H1 (cell line): ENCODE results near the gene TTC8. TPM values are rescaled to one million over a fixed set of nuclear protein-coding genes. Genes with fewer than 3 reads are reported as not detected.

ENCODE experiments used
- CTCF ChIA-PET: fragments of 300-600 bp; sonication (Branson Sonifier 250); formaldehyde crosslinking; loops from one replicate; lab custom pipeline; 2021; ENCODE audit not compliant: partially characterized antibody; lab: Charles Lee
- POLR2A ChIA-PET: fragments of 300-600 bp; sonication (Branson Sonifier 250); formaldehyde crosslinking; loops from one replicate; lab custom pipeline; 2021; ENCODE audit warnings: inconsistent platforms; ENCODE audit not compliant: partially characterized antibody; lab: Charles Lee
- DNase-seq, 2 experiments: peaks; one replicate each; pipeline versions ENCODE4 v3.0.0 to v3.0.0-alpha.2; 2010 to 2022; ENCODE audit warnings: low spot score in 2 of 2, low read depth in 1 of 2, mixed read lengths in 1 of 2
- FAIRE-seq: peaks from 2 replicates; lab custom pipeline; 2011; peaks lifted over from hg19 to GRCh38; lab: Jason Lieb, UNC
- H2AFZ ChIP-seq: 2 replicates; pipeline ENCODE4 v1.8.1; 2012; ENCODE audit warnings: low read length, inconsistent platforms
- H2AK5ac ChIP-seq: 2 replicates; pipeline ENCODE4 v1.6.1; 2013; ENCODE audit warnings: low read depth, low read length
- H2BK120ac ChIP-seq: replicated peaks from 2 replicates; pipeline ENCODE3; 2013; ENCODE audit warnings: low read depth, low read length, inconsistent platforms
- H2BK12ac ChIP-seq: 2 replicates; pipeline ENCODE4 v1.6.1; 2013; ENCODE audit warnings: low read depth, low read length
- H2BK15ac ChIP-seq: 2 replicates; pipeline ENCODE4 v1.6.1; 2013; ENCODE audit warnings: low read length
- H2BK20ac ChIP-seq: 2 replicates; pipeline ENCODE4 v1.6.1; 2013; ENCODE audit warnings: low read length
- H2BK5ac ChIP-seq: 2 replicates; pipeline ENCODE4 v1.6.1; 2013; ENCODE audit warnings: low read depth, low read length
- H3K14ac ChIP-seq: 2 replicates; pipeline ENCODE4 v1.6.1; 2013; ENCODE audit warnings: inconsistent platforms; ENCODE audit not compliant: insufficient read length
- H3K18ac ChIP-seq: 2 replicates; pipeline ENCODE4 v1.6.1; 2013; ENCODE audit warnings: low read length; ENCODE audit errors: extremely low read depth
- H3K23ac ChIP-seq: 2 replicates; pipeline ENCODE4 v1.6.1; 2013; ENCODE audit warnings: inconsistent platforms; ENCODE audit not compliant: insufficient read length
- H3K23me2 ChIP-seq: 2 replicates; pipeline ENCODE4 v1.6.1; 2013; ENCODE audit warnings: low read depth, low read length
- H3K27ac ChIP-seq: 2 replicates; pipeline ENCODE4 v1.6.1; 2011; ENCODE audit warnings: low read depth, low read length, inconsistent platforms
- H3K27me3 ChIP-seq, 4 experiments: replicated peaks in 1 of 4; 1 replicate in 1 of 4; 2 replicates in 3 of 4; pipeline versions ENCODE4 v1.6.1 to v1.8.1; 2011 to 2013; ENCODE audit warnings: low read length in 3 of 4, mild to moderate bottlenecking in 3 of 4, inconsistent platforms in 2 of 4, mixed read lengths in 2 of 4, moderate library complexity in 1 of 4; ENCODE audit not compliant: control insufficient read depth in 3 of 4, insufficient read depth in 3 of 4; ENCODE audit errors: extremely low read depth in 1 of 4
- H3K36me3 ChIP-seq, 4 experiments: 2 replicates each; pipeline versions ENCODE4 v1.6.1 to v1.8.1; 2011 to 2013; ENCODE audit warnings: mild to moderate bottlenecking in 4 of 4, low read length in 3 of 4, moderate library complexity in 2 of 4, control low read depth in 1 of 4, inconsistent platforms in 1 of 4; ENCODE audit not compliant: insufficient read depth in 4 of 4, control insufficient read depth in 2 of 4
- H3K4ac ChIP-seq: replicated peaks from 2 replicates; pipeline ENCODE3; 2013; ENCODE audit warnings: low read length, low read depth, mixed read lengths, inconsistent platforms; ENCODE audit not compliant: insufficient read length
- H3K4me1 ChIP-seq, 4 experiments: replicated peaks in 1 of 4; 1 replicate in 1 of 4; 2 replicates in 3 of 4; pipeline versions ENCODE4 v1.6.1 to v1.8.1; 2011 to 2013; ENCODE audit warnings: low read length in 3 of 4, inconsistent platforms in 2 of 4, mixed read lengths in 1 of 4; ENCODE audit not compliant: insufficient read depth in 4 of 4, control insufficient read depth in 3 of 4
- H3K4me2 ChIP-seq, 2 experiments: 2 replicates each; pipeline versions ENCODE4 v1.6.1 to v1.8.1; 2011 to 2013; ENCODE audit warnings: low read depth in 2 of 2, low read length in 2 of 2, control low read depth in 1 of 2, inconsistent platforms in 1 of 2, mild to moderate bottlenecking in 1 of 2; ENCODE audit not compliant: insufficient read depth in 1 of 2
- H3K4me3 ChIP-seq, 4 experiments: fragments of 200-600, 300-600 bp in 1 of 4; sonication (generic), shearing (Covaris generic), sonication (Bioruptor Twin) in 1 of 4; 2 replicates each; pipeline versions ENCODE4 v1.5.1 to v1.8.1; 2011 to 2016; ENCODE audit warnings: low read length in 4 of 4, low read depth in 3 of 4, control low read depth in 2 of 4, inconsistent platforms in 2 of 4, mild to moderate bottlenecking in 2 of 4, mixed read lengths in 1 of 4, moderate library complexity in 1 of 4; ENCODE audit not compliant: insufficient read depth in 2 of 4; ENCODE audit errors: extremely low read depth in 1 of 4
- H3K56ac ChIP-seq: replicated peaks from 2 replicates; pipeline ENCODE3; 2013; ENCODE audit warnings: low read depth, mild to moderate bottlenecking, mixed read lengths, low read length, inconsistent platforms; ENCODE audit not compliant: insufficient read length
- H3K79me1 ChIP-seq: 2 replicates; pipeline ENCODE4 v1.6.1; 2013; ENCODE audit warnings: low read depth, low read length, control low read depth
- H3K79me2 ChIP-seq, 2 experiments: 2 replicates each; pipeline versions ENCODE4 v1.6.1 to v1.8.1; 2012 to 2013; ENCODE audit warnings: low read length in 2 of 2, mild to moderate bottlenecking in 2 of 2, inconsistent platforms in 1 of 2; ENCODE audit not compliant: insufficient read depth in 2 of 2, control insufficient read depth in 1 of 2
- H3K9ac ChIP-seq, 4 experiments: replicated peaks in 1 of 4; 1 replicate in 1 of 4; 2 replicates in 3 of 4; pipeline versions ENCODE4 v1.6.1 to v1.8.1; 2011 to 2013; ENCODE audit warnings: low read depth in 3 of 4, low read length in 3 of 4, control low read depth in 2 of 4, mild to moderate bottlenecking in 2 of 4, moderate library complexity in 2 of 4, inconsistent platforms in 1 of 4; ENCODE audit errors: extremely low read depth in 1 of 4
- H3K9me3 ChIP-seq, 2 experiments: 2 replicates each; pipeline versions ENCODE4 v1.6.1 to v1.8.1; 2012 to 2013; ENCODE audit warnings: mild to moderate bottlenecking in 2 of 2, moderate library complexity in 2 of 2, control low read depth in 1 of 2, inconsistent platforms in 1 of 2, low read depth in 1 of 2, low read length in 1 of 2, mixed read lengths in 1 of 2; ENCODE audit not compliant: insufficient read depth in 2 of 2
- H4K20me1 ChIP-seq, 2 experiments: replicated peaks in 1 of 2; 2 replicates each; pipeline versions ENCODE3 to v1.8.1; 2011 to 2013; ENCODE audit warnings: inconsistent platforms in 2 of 2, low read length in 2 of 2, mild to moderate bottlenecking in 1 of 2; ENCODE audit not compliant: insufficient read depth in 2 of 2, control insufficient read depth in 1 of 2
- H4K5ac ChIP-seq: 2 replicates; pipeline ENCODE4 v1.6.1; 2013; ENCODE audit warnings: low read length, low read depth, mixed read lengths, inconsistent platforms; ENCODE audit not compliant: insufficient read length
- H4K8ac ChIP-seq: 2 replicates; pipeline ENCODE4 v1.8.0; 2013; ENCODE audit warnings: mild to moderate bottlenecking, moderate library complexity, low read length, inconsistent platforms; ENCODE audit not compliant: insufficient read depth; ENCODE audit errors: extremely low read depth
- H4K91ac ChIP-seq: replicated peaks from 2 replicates; pipeline ENCODE3; 2013; ENCODE audit warnings: low read length, mixed read lengths, inconsistent platforms; ENCODE audit not compliant: insufficient read length
- BACH1 ChIP-seq: IDR thresholded peaks from 2 replicates; pipeline ENCODE4 v1.6.1; 2012; ENCODE audit warnings: low read length, improper control_type of control experiment
- FOSL1 ChIP-seq: IDR thresholded peaks from 2 replicates; pipeline ENCODE4 v1.6.1; 2011; ENCODE audit warnings: mild to moderate bottlenecking, low read depth, low read length, moderate library complexity; ENCODE audit not compliant: insufficient read depth
- HDAC2 ChIP-seq, 2 experiments: fragments of 300-600 bp in 1 of 2; sonication (generic) in 1 of 2; IDR thresholded peaks; 2 replicates each; pipeline ENCODE4 v1.6.1; 2011 to 2012; ENCODE audit warnings: low read depth in 2 of 2, low read length in 2 of 2, mild to moderate bottlenecking in 2 of 2, moderate library complexity in 2 of 2, borderline replicate concordance in 1 of 2, inconsistent platforms in 1 of 2
- JUND ChIP-seq: IDR thresholded peaks from 2 replicates; pipeline ENCODE4 v1.6.1; 2011; ENCODE audit warnings: mild to moderate bottlenecking, improper control_type of control experiment, low read length
- KDM1A ChIP-seq: fragments of 200-600, 300-600 bp; sonication (generic); IDR thresholded peaks from 2 replicates; pipeline ENCODE4 v1.7.1; 2016; ENCODE audit warnings: mild to moderate bottlenecking, low read length, borderline replicate concordance
- KDM4A ChIP-seq: IDR thresholded peaks from one replicate; pipeline ENCODE4 v1.7.1; 2012; ENCODE audit warnings: low read depth, mild to moderate bottlenecking, moderate library complexity, low read length, inconsistent platforms; ENCODE audit not compliant: severe bottlenecking
- NRF1 ChIP-seq: IDR thresholded peaks from 2 replicates; pipeline ENCODE4 v1.6.1; 2011; ENCODE audit warnings: mild to moderate bottlenecking, low read depth, low read length, improper control_type of control experiment
- POU5F1 ChIP-seq: IDR thresholded peaks from 2 replicates; pipeline ENCODE4 v1.6.1; 2011; ENCODE audit warnings: low read depth, mild to moderate bottlenecking, low read length, moderate library complexity
- SP2 ChIP-seq: IDR thresholded peaks from 2 replicates; pipeline ENCODE4 v1.6.1; 2012; ENCODE audit warnings: mild to moderate bottlenecking, low read length, inconsistent platforms
- SP4 ChIP-seq: IDR thresholded peaks from 2 replicates; pipeline ENCODE4 v1.6.1; 2012; ENCODE audit warnings: low read length, inconsistent platforms
- TAF7 ChIP-seq: optimal IDR thresholded peaks from 2 replicates; pipeline ENCODE3; 2011; ENCODE audit warnings: low read depth, mild to moderate bottlenecking, inconsistent platforms, low read length, moderate library complexity, borderline replicate concordance
- WGBS, 2 experiments: shearing (Covaris generic) in 1 of 2; methylation state at CpG; one replicate each; pipeline versions ENCODE4 v1.1.6 to v1.1.7; 2013 to 2015; ENCODE audit warnings: low lambda C conversion rate in 2 of 2, mixed read lengths in 2 of 2, inconsistent platforms in 1 of 2, low coverage in 1 of 2, missing lambda C conversion rate in 1 of 2; ENCODE audit not compliant: insufficient replicate concordance in 2 of 2, insufficient coverage in 1 of 2, insufficient read length in 1 of 2; ENCODE audit errors: extremely low coverage in 1 of 2, missing lambda C conversion rate in 1 of 2; 5-methylcytosine and 5-hydroxymethylcytosine counted together
- polyA plus RNA-seq, 7 experiments: library from polyadenylated mRNA; depleted of rRNA in 3 of 7; stranded (reverse) in 5 of 7; unstranded in 2 of 7; fragments of >200 nt in 5 of 7; fragments of 200-250 nt in 2 of 7; gene quantifications; 1 replicate in 5 of 7; 2 replicates in 1 of 7; 4 replicates in 1 of 7; pipeline versions ENCODE4 v1.2.1 to v1.2.3, GENCODE V29; 2011 to 2013; ENCODE audit warnings: missing spikeins in 2 of 7, mixed read lengths in 2 of 7
- total RNA-seq: library from RNA; stranded (reverse); fragmentation: NEBNext Ultra II Directional; extraction: Animal tissue kit (Norgen Biotek cat#: 25700); gene quantifications from 2 replicates; pipeline ENCODE4 v1.2.1, GENCODE V29; 2021

The TTC8 gene
- total and polyA plus RNA-seq, 2 of the 8 experiments (the other 6 are each of a cell fraction or from before 2014, with no cell fraction given) = 13.1 to 13.5 TPM

DNA sequence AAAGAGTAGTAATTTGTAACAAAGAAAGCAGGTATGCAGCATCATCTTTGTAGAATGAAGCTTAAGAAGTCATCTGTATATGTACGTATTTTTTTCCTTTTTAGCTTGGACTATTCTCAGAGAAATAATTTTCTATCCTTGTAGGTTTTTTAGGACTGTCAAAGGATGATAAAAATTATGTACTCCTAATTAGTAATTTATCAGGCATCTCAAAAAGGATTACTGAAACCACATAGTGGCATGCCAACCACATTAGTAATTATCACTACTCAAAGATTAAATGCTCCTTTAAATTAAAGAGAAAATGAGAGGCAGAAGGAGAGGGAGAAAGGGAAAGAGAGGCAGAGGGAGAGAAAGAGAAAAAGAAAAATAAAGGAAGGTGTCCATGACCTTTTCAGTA is 17.3 kb downstream of the TTC8 start:
- Histone ChIP-seq H3K27me3 (no peaks in the 10 kb centered on the region), H2BK15ac (no peak overlapping the region), H2BK120ac (no peak overlapping the region), H3K27ac (no peak overlapping the region), H2AK5ac (no peak overlapping the region), H4K91ac (no peak overlapping the region), H2AFZ (no peak overlapping the region), H4K20me1 (no peaks in the 10 kb centered on the region), H3K56ac (no peak overlapping the region), H3K4ac (no peak overlapping the region), H3K4me1 (no peaks in the 10 kb centered on the region), H3K79me1 (no peaks in the 10 kb centered on the region), H2BK20ac (no peak overlapping the region), H3K4me3 (no peak overlapping the region), H3K9ac (no peak overlapping the region), H3K23ac (no peak overlapping the region), H3K4me2 (no peak overlapping the region), H2BK12ac (no peak overlapping the region), H4K8ac (no peak overlapping the region), H3K9me3 (no peaks in the 10 kb centered on the region), H3K14ac (no peak overlapping the region), H3K36me3 (no peaks in the 10 kb centered on the region), H4K5ac (no peak overlapping the region), H3K18ac (no peak overlapping the region), H2BK5ac (no peak overlapping the region), H3K23me2 (no peaks in the 10 kb centered on the region; the same call in 1 of the 2 replicates), H3K79me2 (no peaks in the 10 kb centered on the region)
- no peak for FAIRE-seq
- ChIA-PET CTCF (interaction anchor here (1.1 kb wide), 1 partner anchor 173 kb away, joined by 3 read pairs; no protein-coding TSS in a partner anchor), POLR2A (no interaction called here)
- DNase-seq = no peak
- WGBS, 2 experiments = 86% methylated on average over 1 of the region's 1 CpG; no CpG with 5 or more reads in 1 of the 2 experiments
- TF ChIP-seq HDAC2 (IDR thresholded peaks at IDR 0.05; ENCODE audit: borderline replicate concordance in 1 of 2, low read depth in 2 of 2, low read length in 2 of 2) = no peak
- no peak for TF ChIP-seq FOSL1
- TF ChIP-seq JUND = no peak
- no peak for TF ChIP-seq KDM4A
- TF ChIP-seq BACH1 = no peak
- TF ChIP-seq NRF1 = no peak
- no peak for TF ChIP-seq TAF7
- TF ChIP-seq KDM1A = no peak
- no peak for TF ChIP-seq POU5F1
- TF ChIP-seq SP4 = no peak
- no peak for TF ChIP-seq SP2
